ENCODE data around the gene KCNQ4.

KCNQ4 gene

GRCh38 chr1:40880813-40881549 is 97.4 kb downstream of the KCNQ4 start:
- no peak for DNase-seq
- Mint-ChIP-seq H3K27ac (no peak overlapping the region), H3K27me3 (peaks cover 60% of the 10 kb centered on the region), H3K9me3 (peaks cover 8% of the 10 kb centered on the region), H3K36me3 (peaks cover 4% of the 10 kb centered on the region), H3K4me3 (no peak overlapping the region), H3K4me1 (peaks cover 24% of the 10 kb centered on the region)
- CTCF ChIA-PET, result no interaction called here

GRCh38 chr1:40884055-40884795 is 100.6 kb downstream of the KCNQ4 start:
- Mint-ChIP-seq H3K4me3 (no peak overlapping the region), H3K9me3 (no peaks in the 10 kb centered on the region), H3K27me3 (peaks cover 88% of the 10 kb centered on the region), H3K27ac (no peak overlapping the region), H3K36me3 (no peaks in the 10 kb centered on the region), H3K4me1 (peaks cover 9% of the 10 kb centered on the region)
- no peak for DNase-seq
- CTCF ChIA-PET, result interaction anchor here (1.1 kb wide), 1 partner anchor 68 kb away, joined by 4 read pairs; no protein-coding TSS in a partner anchor

GRCh38 chr1:40886318-40887011 is 102.9 kb downstream of the KCNQ4 start:
- DNase-seq, result no peak
- H3K9me3 Mint-ChIP-seq, result no peaks in the 10 kb centered on the region
- CTCF ChIA-PET, result interaction anchor here (0.6 kb wide), 1 partner anchor 15 kb away, joined by 3 read pairs; no protein-coding TSS in a partner anchor
- H3K4me3 Mint-ChIP-seq, result no peak overlapping the region
- H3K27me3 Mint-ChIP-seq, result peaks cover 81% of the 10 kb centered on the region
- H3K36me3 Mint-ChIP-seq, result no peaks in the 10 kb centered on the region
- peaks cover 9% of the 10 kb centered on the region for H3K4me1 Mint-ChIP-seq
- no peak overlapping the region for H3K27ac Mint-ChIP-seq

- peaks cover 9% of the 10 kb centered on the region for H3K4me1 Mint-ChIP-seq
- no peak overlapping the region for H3K27ac Mint-ChIP-seq
- no peak for DNase-seq
- no peak overlapping the region for H3K4me3 Mint-ChIP-seq
- no peaks in the 10 kb centered on the region for H3K9me3 Mint-ChIP-seq
- CTCF ChIA-PET, result no interaction called here
- peaks cover 76% of the 10 kb centered on the region for H3K27me3 Mint-ChIP-seq
- no peaks in the 10 kb centered on the region for H3K36me3 Mint-ChIP-seq
Measured at GRCh38 chr1:40887012-40887378, 103.4 kb downstream of the KCNQ4 start.

- DNase-seq, result no peak
- H3K27me3 Mint-ChIP-seq, result peaks cover 74% of the 10 kb centered on the region
- H3K36me3 Mint-ChIP-seq, result no peaks in the 10 kb centered on the region
- no peak overlapping the region for H3K27ac Mint-ChIP-seq
- CTCF ChIA-PET, result no interaction called here
- no peak overlapping the region for H3K4me3 Mint-ChIP-seq
- H3K9me3 Mint-ChIP-seq, result no peaks in the 10 kb centered on the region
- H3K4me1 Mint-ChIP-seq, result peaks cover 9% of the 10 kb centered on the region
Measured at GRCh38 chr1:40887652-40888051, 104.1 kb downstream of the KCNQ4 start.
